A673 (cell line): ENCODE data around the gene NCOA6. TPM values are rescaled to one million over a fixed set of nuclear protein-coding genes. Genes with fewer than 3 reads are reported as not detected.
"Not testable (repeated sequence)": the region's sequence is repeated elsewhere in the genome, so short reads cannot be mapped to it uniquely, and the experiment has no call there.

Source experiments
- BruUV-seq: library from RNA; stranded (reverse); fragments of 400-500 nt; replicated peaks from 2 replicates; lab custom pipeline; 2021; lab: Mats Ljungman, UMichigan
- CTCF ChIA-PET: fragments of 300-600 bp; sonication (Branson Sonifier 250); formaldehyde crosslinking; loops from one replicate; lab custom pipeline; 2022; ENCODE audit warnings: antibody characterized with exemption; lab: Charles Lee
- POLR2A ChIA-PET: fragments of 300-600 bp; sonication (Branson Sonifier 250); formaldehyde crosslinking; loops from one replicate; lab custom pipeline; 2022; ENCODE audit warnings: antibody characterized with exemption; ENCODE audit not compliant: low non-redundant PET; lab: Charles Lee
- DNase-seq: peaks from one replicate; pipeline ENCODE4 v3.0.0-alpha.2; 2015; ENCODE audit warnings: low spot score
- H3K27ac ChIP-seq: fragments of 200-600 bp; sonication (generic); 2 replicates; pipeline ENCODE4 v1.5.1; 2016; ENCODE audit warnings: mixed run types, low read depth, mild to moderate bottlenecking, mixed read lengths, antibody characterized with exemption, low read length; ENCODE audit not compliant: poor library complexity, severe bottlenecking
- H3K27me3 ChIP-seq: fragments of 200-600 bp; sonication (generic); replicated peaks from 2 replicates; pipeline ENCODE4 v1.6.1; 2017; ENCODE audit warnings: mixed run types, low read depth, mild to moderate bottlenecking, mixed read lengths, antibody characterized with exemption, low read length; ENCODE audit not compliant: insufficient read depth, poor library complexity
- H3K36me3 ChIP-seq: fragments of 200-600 bp; sonication (generic); 2 replicates; pipeline ENCODE4 v1.6.1; 2016; ENCODE audit warnings: mixed run types, mild to moderate bottlenecking, mixed read lengths, antibody characterized with exemption, low read length; ENCODE audit not compliant: insufficient read depth, poor library complexity, severe bottlenecking
- H3K4me1 ChIP-seq: fragments of 200-600 bp; sonication (generic); 2 replicates; pipeline ENCODE4 v1.6.1; 2017; ENCODE audit warnings: mixed run types, mild to moderate bottlenecking, mixed read lengths, antibody characterized with exemption, low read length; ENCODE audit not compliant: insufficient read depth, poor library complexity, severe bottlenecking
- H3K4me3 ChIP-seq: fragments of 200-600 bp; sonication (generic); 2 replicates; pipeline ENCODE4 v1.5.1; 2016; ENCODE audit warnings: low read depth, mixed run types, mild to moderate bottlenecking, mixed read lengths, low read length; ENCODE audit not compliant: poor library complexity, severe bottlenecking
- H3K9me3 ChIP-seq: fragments of 200-600 bp; sonication (generic); 2 replicates; pipeline ENCODE4 v1.6.1; 2016; ENCODE audit warnings: mixed run types, low read depth, mild to moderate bottlenecking, mixed read lengths, antibody characterized with exemption, low read length; ENCODE audit not compliant: poor library complexity, severe bottlenecking
- EZH2 ChIP-seq: fragments of 200-600 bp; sonication (generic); IDR thresholded peaks from 2 replicates; pipeline ENCODE4 v1.6.1; 2017; ENCODE audit warnings: borderline replicate concordance, low read depth, mild to moderate bottlenecking, mixed read lengths, antibody characterized with exemption, low read length; ENCODE audit not compliant: poor library complexity, severe bottlenecking
- intact Hi-C: fragments of 100-400 bp; cut with micrococcal nuclease; formaldehyde crosslinking; loops from one replicate; pipeline ENCODE4 v1.10.0; 2022; ENCODE audit not compliant: unreplicated experiment
- total RNA-seq: library from RNA; stranded (reverse); gene quantifications from 2 replicates; pipeline ENCODE4 v1.2.3, GENCODE V29; 2021
- TF ChIP-seq, protein P1 (sequence below): fragments of 300-800, 200-600 bp; sonication (generic); conservative IDR thresholded peaks from 2 replicates; pipeline ENCODE4 v1.5.1; 2017; ENCODE audit warnings: low read depth, mild to moderate bottlenecking, antibody characterized with exemption, low read length, moderate library complexity, mixed read lengths

Gene NCOA6
- total RNA-seq, 1 experiment from 2014 or later: 39.9 TPM

DNA sequence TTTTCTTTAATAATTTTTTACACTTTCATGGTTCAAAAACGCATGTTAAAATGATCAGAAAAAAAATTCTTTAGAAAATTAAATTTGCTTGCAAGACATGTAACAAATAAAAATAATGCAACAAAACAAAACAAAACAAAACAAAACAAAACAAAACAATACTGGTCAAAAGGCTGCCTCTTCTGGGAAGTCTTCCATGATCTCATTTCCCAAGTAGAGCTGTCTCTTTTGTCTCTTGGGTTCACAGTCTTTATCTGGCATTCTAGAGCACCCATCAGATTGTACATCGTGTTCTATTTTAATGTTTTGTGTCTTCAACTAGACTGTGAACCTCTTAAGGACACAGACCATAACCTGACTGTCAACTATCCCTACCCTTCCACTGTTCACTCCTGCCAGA lies 96.0 kb downstream of the NCOA6 start:
- no peaks in the 10 kb centered on the region for H3K4me1 ChIP-seq
- no peak overlapping the region for H3K4me3 ChIP-seq
- H3K9me3 ChIP-seq: no peaks in the 10 kb centered on the region
- DNase-seq: no peak
- POLR2A ChIA-PET: no interaction called here
- TF ChIP-seq, protein P1, sequence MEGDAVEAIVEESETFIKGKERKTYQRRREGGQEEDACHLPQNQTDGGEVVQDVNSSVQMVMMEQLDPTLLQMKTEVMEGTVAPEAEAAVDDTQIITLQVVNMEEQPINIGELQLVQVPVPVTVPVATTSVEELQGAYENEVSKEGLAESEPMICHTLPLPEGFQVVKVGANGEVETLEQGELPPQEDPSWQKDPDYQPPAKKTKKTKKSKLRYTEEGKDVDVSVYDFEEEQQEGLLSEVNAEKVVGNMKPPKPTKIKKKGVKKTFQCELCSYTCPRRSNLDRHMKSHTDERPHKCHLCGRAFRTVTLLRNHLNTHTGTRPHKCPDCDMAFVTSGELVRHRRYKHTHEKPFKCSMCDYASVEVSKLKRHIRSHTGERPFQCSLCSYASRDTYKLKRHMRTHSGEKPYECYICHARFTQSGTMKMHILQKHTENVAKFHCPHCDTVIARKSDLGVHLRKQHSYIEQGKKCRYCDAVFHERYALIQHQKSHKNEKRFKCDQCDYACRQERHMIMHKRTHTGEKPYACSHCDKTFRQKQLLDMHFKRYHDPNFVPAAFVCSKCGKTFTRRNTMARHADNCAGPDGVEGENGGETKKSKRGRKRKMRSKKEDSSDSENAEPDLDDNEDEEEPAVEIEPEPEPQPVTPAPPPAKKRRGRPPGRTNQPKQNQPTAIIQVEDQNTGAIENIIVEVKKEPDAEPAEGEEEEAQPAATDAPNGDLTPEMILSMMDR: no peak
- no peak for TF ChIP-seq EZH2
- no peaks in the 10 kb centered on the region for H3K27me3 ChIP-seq
- intact Hi-C loops: no loop called here
- no peak overlapping the region for H3K27ac ChIP-seq
- CTCF ChIA-PET: no interaction called here
- no TSS peak for BruUV-seq
- peaks cover 25% of the 10 kb centered on the region for H3K36me3 ChIP-seq

DNA sequence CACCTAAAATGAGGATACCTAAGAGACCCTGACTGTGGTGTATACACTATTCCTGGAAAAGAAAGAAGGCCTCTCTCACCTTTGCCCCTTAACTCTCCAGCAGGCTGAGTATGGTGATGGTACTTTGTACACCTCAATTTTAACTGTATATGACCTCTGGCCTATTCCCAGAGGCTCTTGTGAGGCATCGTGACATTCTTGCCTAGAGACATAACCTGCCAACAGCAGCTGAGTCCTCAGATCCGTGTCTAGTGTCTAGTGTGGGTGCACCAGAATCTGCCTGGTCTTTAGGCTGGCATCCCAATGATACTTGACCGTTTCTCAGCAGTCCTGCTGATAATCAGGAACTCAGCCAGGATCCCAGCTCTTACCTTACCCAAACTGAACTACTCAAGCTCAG lies 101.3 kb downstream of the NCOA6 start:
- no peaks in the 10 kb centered on the region for H3K4me1 ChIP-seq
- H3K9me3 ChIP-seq: no peaks in the 10 kb centered on the region
- no peak for DNase-seq
- H3K27me3 ChIP-seq: no peaks in the 10 kb centered on the region
- ChIA-PET CTCF (no interaction called here), POLR2A (no interaction called here)
- no TSS peak for BruUV-seq
- peaks cover 25% of the 10 kb centered on the region for H3K36me3 ChIP-seq
- H3K27ac ChIP-seq: no peak overlapping the region
- no peak overlapping the region for H3K4me3 ChIP-seq
- intact Hi-C loops: no loop called here
- no peak for TF ChIP-seq EZH2
- TF ChIP-seq, protein P1: no peak

DNA sequence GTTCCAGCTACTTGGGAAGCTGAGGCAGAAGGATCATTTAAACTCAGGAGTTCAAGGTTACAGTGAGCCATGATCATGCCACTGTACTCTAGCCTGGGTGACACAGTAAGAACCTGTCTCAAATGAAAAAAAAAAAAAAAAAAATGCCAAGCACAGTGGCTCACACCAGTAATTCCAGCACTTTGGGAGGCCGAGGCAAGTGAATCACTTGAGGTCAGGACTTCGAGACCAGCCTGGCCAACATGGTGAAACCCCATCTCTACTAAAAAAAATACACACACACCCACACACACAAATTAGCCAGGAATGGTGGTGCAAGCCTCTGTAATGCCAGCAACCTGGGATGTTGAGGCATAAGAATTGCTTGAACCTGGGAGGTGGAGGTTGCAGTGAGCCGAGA lies 102.9 kb downstream of the NCOA6 start:
- BruUV-seq, H3K27me3 ChIP-seq, intact Hi-C loops, H3K9me3 ChIP-seq, H3K27ac ChIP-seq, DNase-seq, CTCF ChIA-PET, POLR2A ChIA-PET, H3K4me1 ChIP-seq, H3K4me3 ChIP-seq: not testable (repeated sequence)
- H3K36me3 ChIP-seq: peaks cover 29% of the 10 kb centered on the region

DNA sequence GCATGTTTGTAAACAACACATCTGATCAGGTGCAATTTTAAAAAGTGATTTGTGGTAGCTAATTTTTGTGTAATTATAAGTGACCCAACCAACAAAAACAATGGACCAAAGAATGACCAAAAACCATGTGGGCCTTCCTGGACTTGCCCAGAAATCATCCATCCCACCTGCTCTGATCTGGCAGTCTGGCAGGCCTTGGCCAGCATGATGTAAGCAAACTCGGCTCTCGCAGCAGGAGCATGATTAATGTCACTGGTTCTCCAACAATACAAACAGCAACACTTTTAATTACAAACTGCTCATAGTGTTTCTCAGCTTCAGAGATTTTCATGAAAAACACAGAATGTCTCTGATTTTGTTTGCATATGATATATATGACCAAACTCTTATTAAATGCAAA lies 105.2 kb downstream of the NCOA6 start:
- H3K36me3 ChIP-seq: peaks cover 19% of the 10 kb centered on the region
- TF ChIP-seq, protein P1: no peak
- no peak for TF ChIP-seq EZH2
- POLR2A ChIA-PET: interaction anchor here (0.5 kb wide), 1 partner anchor 57 kb away, joined by 4 read pairs; no protein-coding TSS in a partner anchor
- no peaks in the 10 kb centered on the region for H3K9me3 ChIP-seq
- no peak overlapping the region for H3K27ac ChIP-seq
- CTCF ChIA-PET: no interaction called here
- H3K27me3 ChIP-seq: no peaks in the 10 kb centered on the region
- BruUV-seq: no TSS peak
- H3K4me1 ChIP-seq: no peaks in the 10 kb centered on the region
- intact Hi-C loops: no loop called here
- no peak for DNase-seq
- H3K4me3 ChIP-seq: no peak overlapping the region

DNA sequence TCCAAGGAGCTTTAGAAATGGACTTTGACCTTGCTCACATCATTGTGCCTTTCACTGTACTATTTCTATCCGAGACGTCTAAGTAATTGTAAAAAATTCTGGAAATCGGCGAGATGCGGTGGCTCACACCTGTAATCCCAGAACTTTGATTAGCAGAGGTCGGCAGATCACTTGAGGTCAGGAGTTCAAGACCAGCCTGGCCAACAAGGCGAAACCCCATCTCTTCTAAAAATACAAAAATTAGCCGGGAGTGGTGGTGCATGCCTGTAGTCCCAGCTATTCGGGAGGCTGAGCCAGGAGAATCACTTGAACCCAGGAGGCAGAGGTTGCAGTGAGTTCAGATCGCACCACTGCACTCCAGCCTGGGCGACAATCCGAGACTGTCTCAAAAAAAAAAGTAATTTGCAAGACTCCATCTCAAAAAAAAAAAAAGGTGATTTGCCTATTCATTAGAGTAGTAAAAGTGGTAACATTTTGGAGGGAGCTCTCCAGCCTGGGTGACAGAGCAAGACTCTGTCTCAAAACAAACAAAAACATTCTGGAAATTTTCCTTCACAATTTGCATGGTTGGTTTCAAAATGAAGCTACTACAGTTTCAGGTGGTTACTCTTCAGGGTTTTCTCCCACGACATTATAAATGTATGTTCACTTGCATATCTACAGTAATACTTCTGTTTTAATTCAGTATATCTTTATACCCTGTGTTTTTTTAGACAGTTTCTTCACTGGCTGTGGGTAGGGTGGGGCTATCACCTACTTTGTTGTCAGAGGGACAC lies 106.0 kb downstream of the NCOA6 start:
- DNase-seq, intact Hi-C loops, CTCF ChIA-PET, BruUV-seq, H3K4me3 ChIP-seq, H3K9me3 ChIP-seq, POLR2A ChIA-PET, H3K4me1 ChIP-seq, H3K27me3 ChIP-seq, H3K27ac ChIP-seq: not testable (repeated sequence)
- peaks cover 15% of the 10 kb centered on the region for H3K36me3 ChIP-seq
